GM12873 (cell line): ENCODE results near the gene MYO5B.

Source experiments
- TF ChIP-seq, protein P1 (sequence below): IDR thresholded peaks from 2 replicates; pipeline ENCODE4 v1.5.1; 2012; ENCODE audit warnings: low read depth, mild to moderate bottlenecking, moderate library complexity, low read length, control low read depth; ENCODE audit not compliant: insufficient read depth; ENCODE audit errors: missing control alignments

Gene MYO5B

DNA sequence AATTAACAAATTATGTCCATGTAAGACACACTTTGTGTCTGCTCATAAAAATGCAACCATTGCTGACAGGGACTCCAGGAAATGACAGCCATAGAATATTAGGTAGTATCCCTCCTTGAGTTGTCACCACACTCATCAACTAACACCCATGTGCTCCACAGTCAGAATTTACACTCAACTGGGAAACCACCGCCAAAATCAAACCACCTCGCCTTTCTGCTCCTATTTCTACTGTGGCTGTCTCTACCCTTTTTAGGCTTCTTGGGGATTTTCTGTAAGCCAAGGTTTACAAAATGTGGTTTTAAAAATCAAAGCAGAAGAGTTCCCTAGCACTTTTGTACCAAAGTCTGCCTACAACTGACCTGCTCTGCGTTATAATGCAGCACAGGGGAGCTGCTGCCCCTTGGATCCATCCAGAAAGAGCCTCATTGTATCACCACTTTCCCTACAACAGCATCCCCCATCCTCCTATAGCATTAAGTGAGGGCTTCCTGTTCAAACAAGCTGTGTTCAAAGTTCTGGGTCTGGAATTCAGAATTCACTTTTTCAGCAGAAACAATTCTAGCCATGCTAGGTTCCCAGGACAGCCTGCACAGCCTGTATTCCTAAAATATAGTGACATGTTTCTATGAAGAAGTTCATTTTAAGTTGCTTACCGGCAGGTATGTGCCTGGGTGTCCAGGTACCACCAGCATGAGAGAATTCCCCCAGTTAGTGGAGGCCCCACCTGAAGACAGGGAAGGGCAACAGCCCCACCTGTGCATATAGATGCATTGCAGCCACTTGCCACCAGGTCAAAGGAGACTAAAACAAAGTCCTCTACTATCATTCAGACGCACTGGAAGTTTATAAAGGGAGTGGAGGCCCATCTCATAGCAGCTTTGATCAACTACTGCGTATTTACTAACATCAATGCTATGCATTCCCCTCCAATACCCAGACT, 104.3 kb downstream of the MYO5B start:
- TF ChIP-seq, protein P1, sequence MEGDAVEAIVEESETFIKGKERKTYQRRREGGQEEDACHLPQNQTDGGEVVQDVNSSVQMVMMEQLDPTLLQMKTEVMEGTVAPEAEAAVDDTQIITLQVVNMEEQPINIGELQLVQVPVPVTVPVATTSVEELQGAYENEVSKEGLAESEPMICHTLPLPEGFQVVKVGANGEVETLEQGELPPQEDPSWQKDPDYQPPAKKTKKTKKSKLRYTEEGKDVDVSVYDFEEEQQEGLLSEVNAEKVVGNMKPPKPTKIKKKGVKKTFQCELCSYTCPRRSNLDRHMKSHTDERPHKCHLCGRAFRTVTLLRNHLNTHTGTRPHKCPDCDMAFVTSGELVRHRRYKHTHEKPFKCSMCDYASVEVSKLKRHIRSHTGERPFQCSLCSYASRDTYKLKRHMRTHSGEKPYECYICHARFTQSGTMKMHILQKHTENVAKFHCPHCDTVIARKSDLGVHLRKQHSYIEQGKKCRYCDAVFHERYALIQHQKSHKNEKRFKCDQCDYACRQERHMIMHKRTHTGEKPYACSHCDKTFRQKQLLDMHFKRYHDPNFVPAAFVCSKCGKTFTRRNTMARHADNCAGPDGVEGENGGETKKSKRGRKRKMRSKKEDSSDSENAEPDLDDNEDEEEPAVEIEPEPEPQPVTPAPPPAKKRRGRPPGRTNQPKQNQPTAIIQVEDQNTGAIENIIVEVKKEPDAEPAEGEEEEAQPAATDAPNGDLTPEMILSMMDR = no peak

GRCh38 chr18:50089702-50090101, 105.2 kb downstream of the MYO5B start:
- TF ChIP-seq, protein P1 = no peak

DNA sequence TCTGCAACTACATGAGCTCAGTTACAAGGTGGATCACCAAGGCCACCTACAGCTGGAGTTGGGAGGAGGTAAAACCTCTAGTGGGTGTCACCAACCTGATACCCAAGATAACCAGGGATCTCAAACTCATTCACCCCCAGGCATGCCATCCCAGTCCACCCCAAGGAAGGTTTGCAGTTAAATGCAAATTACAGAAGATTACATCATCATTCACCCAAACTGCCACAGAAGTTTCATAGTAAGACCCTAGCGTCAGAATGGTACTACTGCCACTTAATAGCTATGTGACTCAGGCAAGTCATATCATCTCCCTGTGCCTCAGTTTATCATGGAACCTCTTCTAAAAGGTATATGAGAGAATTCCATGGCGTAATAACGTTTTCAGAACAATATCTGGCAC, 111.2 kb downstream of the MYO5B start:
- TF ChIP-seq, protein P1 = no peak

GRCh38 chr18:50080932-50081560, 113.9 kb downstream of the MYO5B start:
- TF ChIP-seq, protein P1 = no peak

GRCh38 chr18:50080316-50080715, 114.6 kb downstream of the MYO5B start:
- TF ChIP-seq, protein P1 = no peak

- TF ChIP-seq, protein P1 = no peak
Measured at GRCh38 chr18:50079571-50080295, 115.2 kb downstream of the MYO5B start.

DNA sequence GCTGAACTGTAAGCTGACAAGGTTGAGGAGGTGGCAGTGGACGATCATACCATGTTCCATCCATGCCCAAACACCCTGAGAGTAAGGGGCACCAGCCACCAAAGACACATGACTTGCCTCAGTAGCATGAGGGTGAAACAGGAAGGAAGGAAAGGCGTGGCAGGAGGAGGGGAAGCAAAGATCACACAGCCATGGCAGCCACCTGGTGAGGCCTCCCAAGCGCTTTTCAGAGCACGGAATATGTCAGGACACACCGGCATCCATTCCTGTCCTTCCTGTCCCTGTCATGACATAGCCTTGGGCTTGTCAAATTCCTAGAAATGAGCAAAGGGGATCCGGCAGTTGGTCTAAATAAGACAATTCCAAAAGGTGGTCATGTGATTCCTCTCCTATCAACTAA, 118.7 kb downstream of the MYO5B start:
- TF ChIP-seq, protein P1 = no peak
